Adipose tissue (tissue), 3 donors: ENCODE measurements around the gene SANBR. TPM values are rescaled to one million over a fixed set of nuclear protein-coding genes. Genes with fewer than 3 reads are reported as not detected.

Source experiments
- H3K27ac ChIP-seq: one replicate; pipeline ENCODE4 v1.5.1; 2013; ENCODE audit warnings: low read depth, low read length
- WGBS, 3 donors: extraction: QIAGEN DNeasy Blood & Tissue Kit; methylation state at CpG; one replicate each; pipeline ENCODE4 v1.1.7; 2013; 5-methylcytosine and 5-hydroxymethylcytosine counted together
- polyA plus RNA-seq, 3 donors: library from polyadenylated mRNA; stranded (reverse); fragments of 200-250 nt; gene quantifications; one replicate each; pipeline ENCODE4 v1.2.3, GENCODE V29; 2013
- donor health status: healthy with polysubstance abuse.
- donor health status: Bipolar disorder and iron deficiency.
- donor health status: healthy.

Gene SANBR
- polyA plus RNA-seq, 3 donors, result 1.9 to 4.6 (median 2.8) TPM

DNA sequence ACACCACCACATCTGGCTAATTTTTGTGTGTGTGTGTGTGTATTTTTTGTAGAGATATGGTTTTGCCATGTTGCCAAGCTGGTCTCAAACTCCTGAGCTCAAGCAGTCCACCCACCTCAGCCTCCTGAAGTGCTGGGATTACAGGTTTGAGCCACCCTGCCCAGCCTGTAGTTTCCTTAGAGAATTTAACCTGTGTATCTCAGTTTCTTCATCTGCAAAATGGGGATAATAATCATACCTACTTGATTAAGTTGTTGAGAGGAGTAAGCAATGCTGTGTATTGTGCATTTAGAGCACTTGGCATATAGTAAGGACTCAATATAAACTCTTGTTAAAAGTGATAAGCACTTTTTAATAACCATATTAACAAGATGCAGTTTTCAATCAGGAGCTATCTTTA is 6.3 kb upstream of the SANBR start:
- H3K27ac ChIP-seq, result no peak overlapping the region

DNA sequence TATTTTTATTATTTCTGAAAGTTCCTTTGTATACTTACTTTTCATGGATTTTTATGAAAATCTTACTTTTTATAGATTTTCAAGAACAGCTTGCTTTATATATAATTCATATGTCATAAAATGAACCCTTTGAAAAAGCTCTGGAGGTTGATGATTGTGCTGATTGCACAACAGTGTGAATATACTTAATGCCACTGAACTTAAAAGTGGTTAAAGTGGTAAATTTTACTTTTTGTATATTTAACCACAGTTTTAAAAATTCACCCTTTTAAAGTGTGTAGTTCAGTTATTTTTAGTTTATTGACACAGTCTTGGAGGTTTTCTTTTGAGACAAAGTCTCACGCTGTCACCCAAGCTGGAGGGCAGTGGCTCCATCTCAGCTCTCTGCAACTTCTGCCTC is 8.4 kb downstream of the SANBR start:
- 96 to 100% (median 100%) methylated on average over 1 of the region's 1 CpG for WGBS, 3 donors
- H3K27ac ChIP-seq, result no peak overlapping the region

- 97 to 100% (median 100%) methylated on average over 1 of the region's 1 CpG for WGBS, 3 donors
- no peak overlapping the region for H3K27ac ChIP-seq
Observed at GRCh38 chr2:61085883-61086282, 20.2 kb downstream of the SANBR start.

GRCh38 chr2:61089797-61090196 is 24.1 kb downstream of the SANBR start:
- H3K27ac ChIP-seq, result no peak overlapping the region

DNA sequence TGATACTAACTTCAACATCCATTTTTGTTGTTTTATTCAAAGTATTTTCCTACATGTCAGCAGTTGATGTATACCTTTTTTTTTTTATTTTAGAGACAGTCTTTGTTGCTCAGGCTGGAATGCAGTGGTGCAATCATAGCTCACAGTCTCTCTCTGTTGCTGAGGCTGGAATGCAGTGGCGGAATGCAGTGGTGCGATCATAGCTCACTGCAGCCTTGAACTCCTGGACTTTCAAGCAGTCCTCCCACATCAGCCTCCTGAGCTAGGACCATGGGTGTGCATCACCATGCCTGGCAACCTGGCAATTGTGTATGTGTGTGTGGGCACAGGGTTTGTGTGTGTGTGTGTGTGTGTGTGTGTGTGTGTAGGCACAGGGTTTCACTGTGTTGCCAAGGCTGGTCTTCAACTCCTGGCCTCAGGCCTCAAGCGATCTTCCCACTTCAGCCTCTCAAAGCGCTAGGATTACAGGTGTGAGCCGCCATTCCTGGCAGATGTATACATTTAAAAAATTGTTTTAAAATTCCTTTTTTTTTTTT is 24.8 kb downstream of the SANBR start:
- 96 to 99% (median 98%) methylated on average over 5 of the region's 5 CpGs for WGBS, 3 donors
- no peak overlapping the region for H3K27ac ChIP-seq

DNA sequence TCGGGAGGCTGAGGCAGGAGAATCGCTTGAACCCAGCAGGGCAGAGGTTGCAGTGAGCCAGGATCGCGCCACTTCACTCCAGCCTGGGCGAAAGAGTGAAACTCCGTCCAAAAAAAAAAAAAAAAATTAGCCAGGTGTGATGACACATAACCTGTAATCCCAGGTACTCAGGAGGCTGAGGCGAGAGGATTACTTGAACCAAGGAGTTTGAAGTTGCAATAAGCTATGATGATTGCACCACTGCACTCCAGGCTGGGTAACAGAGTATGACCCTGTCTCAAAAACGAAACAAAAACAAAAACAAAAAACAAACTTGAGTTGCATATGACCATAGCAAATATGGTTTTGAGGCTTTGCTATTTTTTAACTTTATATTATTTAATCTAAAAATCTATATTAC is 25.8 kb downstream of the SANBR start:
- WGBS, 3 donors, result 95 to 98% (median 96%) methylated on average over 8 of the region's 8 CpGs
- H3K27ac ChIP-seq, result no peak overlapping the region

GRCh38 chr2:61096438-61096837 is 30.8 kb downstream of the SANBR start:
- 98 to 99% (median 98%) methylated on average over 3 of the region's 3 CpGs for WGBS, 3 donors
- no peak overlapping the region for H3K27ac ChIP-seq

GRCh38 chr2:61100801-61101200 is 35.1 kb downstream of the SANBR start:
- 95 to 96% (median 96%) methylated on average over 4 of the region's 4 CpGs for WGBS, 3 donors
- no peak overlapping the region for H3K27ac ChIP-seq

DNA sequence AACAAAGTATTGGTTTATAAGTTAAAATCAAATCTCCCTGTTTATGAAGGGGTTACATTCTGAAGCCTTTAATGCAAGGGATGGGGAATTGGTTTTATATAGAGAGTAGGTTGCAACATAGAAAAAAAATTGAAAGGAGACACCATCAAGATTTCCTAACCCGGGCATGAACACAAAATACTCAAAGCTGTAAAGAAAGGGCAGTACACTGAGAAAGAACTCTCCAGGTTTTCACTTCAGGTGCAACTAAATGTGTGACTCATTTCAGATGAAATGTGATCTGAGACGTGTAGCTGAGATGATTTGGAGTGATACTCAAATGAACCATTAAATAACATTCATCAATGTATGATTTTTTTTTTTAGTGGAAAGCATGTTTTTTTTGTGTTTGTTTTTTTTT is 43.6 kb downstream of the SANBR start:
- H3K27ac ChIP-seq, result no peak overlapping the region
- 81 to 91% (median 87%) methylated on average over 2 of the region's 2 CpGs for WGBS, 3 donors

GRCh38 chr2:61111708-61112107 is 46.0 kb downstream of the SANBR start:
- H3K27ac ChIP-seq, result no peak overlapping the region

DNA sequence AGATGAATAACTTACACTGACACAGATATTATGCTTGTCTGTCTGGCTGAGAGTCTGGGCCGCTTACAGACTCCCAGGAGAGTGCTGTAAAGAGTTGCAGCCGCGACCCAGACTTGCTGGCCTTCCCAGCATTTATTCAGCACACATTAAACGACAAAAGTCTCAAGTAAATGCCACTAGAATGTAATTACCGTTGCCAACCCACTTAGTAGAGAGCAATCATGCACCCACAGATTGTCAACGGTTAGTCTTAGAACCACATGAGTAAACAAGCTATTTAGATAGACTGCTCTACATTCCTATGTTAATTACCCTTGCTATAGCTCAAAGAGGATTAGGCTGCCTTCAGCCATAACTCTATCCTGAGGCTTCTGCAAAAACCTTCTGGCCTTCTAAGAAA is 48.5 kb downstream of the SANBR start:
- no peak overlapping the region for H3K27ac ChIP-seq
- WGBS, 3 donors, result 76 to 92% (median 91%) methylated on average over 6 of the region's 6 CpGs

Other genes starting within 250 kb of the SANBR start
- gene REL, start 184.3 kb upstream of the SANBR start, polyA plus RNA-seq, result 1 to 10 TPM; 1.8 to 8.5 (median 6.3) TPM
- gene PEX13, start 48.2 kb upstream of the SANBR start, polyA plus RNA-seq, result 10 to 100 TPM in 2 of 3 donors, 1 to 10 TPM in 1; 6.0 to 12.5 (median 10.3) TPM
- gene PUS10, start 47.6 kb upstream of the SANBR start, polyA plus RNA-seq, result 1 to 10 TPM; 2.5 to 3.6 (median 2.8) TPM
- gene C2orf74, start 96.3 kb downstream of the SANBR start, polyA plus RNA-seq, result 10 to 100 TPM; 11.4 to 33.6 (median 15.2) TPM